NOMO-1 treated with dmso at 0.1 percent for 144 hours (cell line): ENCODE measurements around the gene ADAMTSL1.

Source experiments
- DNase-seq: peaks from one replicate; lab custom pipeline; 2025; ENCODE audit not compliant: unreplicated experiment; lab: John Stamatoyannopoulos, UW

The ADAMTSL1 gene

GRCh38 chr9:18605766-18606180 is 131.8 kb downstream of the ADAMTSL1 start:
- no peak for DNase-seq

DNA sequence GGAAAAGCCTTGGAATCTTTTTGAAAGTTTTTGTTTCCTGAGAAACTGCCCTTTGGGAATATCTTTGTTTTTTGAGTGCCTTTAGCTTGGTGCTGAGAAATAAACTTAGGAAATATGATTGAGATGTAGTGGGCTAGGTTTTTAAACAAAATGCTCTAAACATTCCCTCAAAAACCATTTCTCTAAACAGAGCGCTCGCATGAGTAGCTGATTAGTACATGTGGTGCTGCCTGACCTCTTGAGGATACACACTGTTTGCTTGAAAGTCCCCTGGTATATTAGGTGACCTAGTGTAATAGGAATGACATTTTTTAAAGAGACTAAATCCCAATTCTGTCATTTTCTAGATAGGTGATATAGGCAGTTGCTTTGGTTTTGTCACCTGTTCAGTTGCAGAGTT is 132.3 kb downstream of the ADAMTSL1 start:
- no peak for DNase-seq

GRCh38 chr9:18606846-18607245 is 132.9 kb downstream of the ADAMTSL1 start:
- no peak for DNase-seq

GRCh38 chr9:18608371-18608770 is 134.4 kb downstream of the ADAMTSL1 start:
- no peak for DNase-seq

DNA sequence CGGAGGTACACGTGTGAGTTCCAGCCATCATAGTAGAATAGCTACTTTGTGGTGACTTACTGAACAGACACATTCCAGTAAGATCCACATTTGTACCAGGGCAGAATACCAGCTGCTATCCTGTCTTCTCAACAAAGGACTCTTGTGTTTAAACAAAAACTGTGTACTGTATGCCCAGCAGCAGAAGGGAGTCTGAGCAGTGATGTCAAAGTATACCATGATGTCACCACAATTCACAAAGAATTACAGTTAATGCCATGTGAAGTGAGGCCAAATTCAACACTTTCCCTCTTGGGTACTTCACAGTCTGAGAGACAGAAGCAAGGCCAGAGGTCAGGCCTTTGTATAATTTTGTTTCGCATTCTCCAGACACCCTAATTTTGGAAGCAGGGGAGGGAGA is 137.0 kb downstream of the ADAMTSL1 start:
- no peak for DNase-seq

GRCh38 chr9:18611971-18612370 is 138.0 kb downstream of the ADAMTSL1 start:
- DNase-seq: no peak

- no peak for DNase-seq
Observed at GRCh38 chr9:18614116-18614515, 140.2 kb downstream of the ADAMTSL1 start.

- DNase-seq: no peak
Observed at GRCh38 chr9:18614651-18615050, 140.7 kb downstream of the ADAMTSL1 start.

GRCh38 chr9:18616976-18617375 is 143.0 kb downstream of the ADAMTSL1 start:
- no peak for DNase-seq

DNA sequence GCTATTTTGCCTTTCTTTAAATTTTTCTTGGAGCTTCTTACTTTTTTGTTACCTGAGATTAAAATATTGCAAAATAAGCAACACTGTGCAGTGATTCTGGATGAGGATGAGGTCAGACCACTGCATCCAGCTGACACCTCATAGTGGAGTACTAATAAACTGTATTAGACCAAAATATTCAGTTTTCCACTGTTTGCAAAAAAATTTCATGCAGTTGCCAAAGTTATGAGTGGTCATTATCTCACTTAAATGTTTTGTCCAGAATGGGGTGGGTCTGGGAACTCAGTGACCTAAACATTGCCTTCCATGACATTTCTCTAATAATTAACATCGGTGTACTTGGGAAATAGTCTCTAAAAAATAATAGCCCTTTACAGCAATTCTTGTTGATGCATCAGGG is 143.8 kb downstream of the ADAMTSL1 start:
- no peak for DNase-seq

GRCh38 chr9:18618862-18619261 is 144.9 kb downstream of the ADAMTSL1 start:
- no peak for DNase-seq

GRCh38 chr9:18622186-18622836 is 148.4 kb downstream of the ADAMTSL1 start:
- DNase-seq: no peak

- no peak for DNase-seq
Observed at GRCh38 chr9:18623221-18624079, 149.5 kb downstream of the ADAMTSL1 start.

DNA sequence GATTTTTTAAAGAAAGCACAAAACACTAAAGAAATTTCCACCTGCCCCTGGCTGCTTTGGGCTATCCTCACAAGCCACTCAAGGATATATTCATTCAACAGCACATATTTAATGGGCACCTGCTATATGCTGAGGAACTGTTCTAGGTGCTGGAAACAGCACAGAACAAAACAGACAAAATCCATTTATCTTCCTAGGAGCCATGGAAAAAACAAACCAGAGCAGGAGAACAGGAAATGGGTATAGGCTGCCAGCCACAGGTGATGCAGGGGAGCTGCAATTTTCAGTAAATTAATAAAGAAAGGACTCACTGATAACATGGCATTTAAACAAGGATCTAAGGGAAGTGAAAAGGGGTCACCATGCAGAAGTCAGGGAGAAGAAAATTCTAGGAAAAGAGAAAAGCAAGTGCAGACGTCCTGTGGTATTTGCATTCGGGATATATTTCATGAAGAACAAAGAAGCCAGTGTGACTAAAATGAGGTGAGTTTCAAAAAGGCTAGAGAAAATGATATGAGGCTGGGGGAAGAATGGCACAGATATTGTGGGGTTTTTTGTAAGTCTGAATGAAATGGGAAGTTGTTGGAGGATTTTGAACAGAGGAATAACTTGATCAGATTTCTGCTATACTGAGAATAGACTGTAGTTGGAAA is 152.2 kb downstream of the ADAMTSL1 start:
- DNase-seq: no peak

- no peak for DNase-seq
Observed at GRCh38 chr9:18629136-18629535, 155.2 kb downstream of the ADAMTSL1 start.

GRCh38 chr9:18632632-18633403 is 158.9 kb downstream of the ADAMTSL1 start:
- DNase-seq: no peak

GRCh38 chr9:18636781-18637180 is 162.8 kb downstream of the ADAMTSL1 start:
- DNase-seq: no peak

- DNase-seq: no peak
Observed at GRCh38 chr9:18638371-18639249, 164.7 kb downstream of the ADAMTSL1 start.

- no peak for DNase-seq
Observed at GRCh38 chr9:18639911-18640310, 166.0 kb downstream of the ADAMTSL1 start.
